Left renal cortex interstitium (tissue), 4 donors: ENCODE measurements around the gene RBP7. TPM values are rescaled to one million over a fixed set of nuclear protein-coding genes. Genes with fewer than 3 reads are reported as not detected.
"Not testable (repeated sequence)": the region's sequence is repeated elsewhere in the genome, so short reads cannot be mapped to it uniquely, and the experiment has no call there.

Experiments
- DNase-seq, 4 donors: peaks; one replicate each; pipeline ENCODE4 v3.0.0-alpha.2; 2013; ENCODE audit warnings: low read depth in 4 of 4, low spot score in 2 of 4, missing footprints in 1 of 4
- polyA plus RNA-seq, 4 donors: library from polyadenylated mRNA; unstranded; fragments of 120-200 nt; gene quantifications; one replicate each; pipeline ENCODE4 v1.2.1, GENCODE V29; 2013; ENCODE audit not compliant: insufficient read length in 4 of 4

The RBP7 gene
- polyA plus RNA-seq, 4 donors, result 19.2 to 38.9 (median 26.8) TPM

- DNase-seq, result not testable (repeated sequence)
These were observed 32.0 kb downstream of the RBP7 start for GRCh38 chr1:10028956-10029500.

DNA sequence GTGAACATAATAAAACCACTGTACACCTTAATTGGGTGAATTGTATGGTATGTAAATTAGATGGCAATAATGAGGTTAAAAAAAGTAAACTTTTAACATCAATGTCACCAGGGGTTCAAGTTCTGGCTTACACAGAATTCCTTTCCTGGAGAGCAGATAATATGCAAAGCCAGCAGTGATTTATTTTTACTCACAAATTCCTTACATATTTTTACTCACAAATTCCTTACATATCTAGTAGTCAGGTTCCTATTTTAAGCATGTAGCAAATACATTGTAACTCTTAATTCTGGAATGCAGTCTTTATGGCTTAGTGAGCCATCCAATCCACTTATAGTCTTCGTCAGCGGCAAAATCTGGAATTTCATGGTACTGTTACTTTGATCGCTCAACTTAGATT lies 34.4 kb downstream of the RBP7 start:
- DNase-seq, result no peak

- DNase-seq, result peak; percentile 88 to 98 (median 96)
These were observed 35.7 kb downstream of the RBP7 start, which contains the start of gene UBE4B for GRCh38 chr1:10032590-10033358. UBE4B (plus strand) TSS chr1:10032958; CDS start chr1:10033671, 713 bp downstream.

GRCh38 chr1:10033359-10033845 lies 36.4 kb downstream of the RBP7 start:
- no peak for DNase-seq

- DNase-seq, result no peak
These were observed 45.7 kb downstream of the RBP7 start for GRCh38 chr1:10042746-10043145.

DNA sequence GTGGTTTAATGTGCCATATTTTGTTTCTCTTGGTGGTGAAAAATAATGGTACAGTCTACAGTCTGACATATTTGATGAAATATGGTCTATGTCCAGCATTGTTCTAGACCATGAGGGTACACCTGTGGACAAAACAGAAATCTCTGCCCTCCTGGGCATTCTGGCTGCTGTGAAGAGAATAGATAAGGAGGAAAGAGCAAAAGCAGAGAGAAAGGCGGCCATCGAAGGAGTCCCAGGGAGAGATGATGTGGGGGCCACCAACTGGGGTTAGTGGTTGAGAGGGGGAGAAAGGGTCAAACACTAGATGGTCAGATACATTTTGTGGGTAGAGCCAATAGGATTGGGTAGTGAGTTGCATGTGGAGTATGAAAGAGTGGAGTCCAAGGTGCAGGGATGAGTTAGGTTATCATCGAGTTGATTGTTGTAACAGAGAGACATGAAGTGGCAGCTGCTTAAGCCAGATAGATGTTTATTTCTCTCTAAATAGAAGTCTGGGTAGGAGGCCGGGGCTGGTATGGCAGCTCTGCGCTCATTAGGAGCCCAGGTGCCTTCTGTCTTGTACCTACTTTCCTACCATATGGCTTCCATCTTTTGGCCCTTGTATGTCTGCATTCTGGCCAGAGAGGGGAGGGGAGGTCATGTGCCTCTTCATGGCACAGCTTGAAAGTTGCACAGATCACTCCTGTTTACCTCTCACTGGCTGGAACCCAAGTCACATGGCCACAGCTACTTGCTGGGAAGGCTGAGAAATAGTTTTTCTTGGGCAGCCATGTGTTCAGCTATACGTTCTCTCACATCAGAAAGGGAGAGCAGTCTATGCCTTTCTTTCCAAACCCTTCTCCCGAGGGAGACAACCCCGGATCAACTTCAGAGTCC lies 48.7 kb downstream of the RBP7 start:
- DNase-seq, result no peak

- DNase-seq, result no peak
These were observed 49.5 kb downstream of the RBP7 start for GRCh38 chr1:10046356-10047085.

GRCh38 chr1:10048601-10049000 lies 51.6 kb downstream of the RBP7 start:
- no peak for DNase-seq

- no peak for DNase-seq
These were observed 53.6 kb downstream of the RBP7 start for GRCh38 chr1:10050611-10051010.

DNA sequence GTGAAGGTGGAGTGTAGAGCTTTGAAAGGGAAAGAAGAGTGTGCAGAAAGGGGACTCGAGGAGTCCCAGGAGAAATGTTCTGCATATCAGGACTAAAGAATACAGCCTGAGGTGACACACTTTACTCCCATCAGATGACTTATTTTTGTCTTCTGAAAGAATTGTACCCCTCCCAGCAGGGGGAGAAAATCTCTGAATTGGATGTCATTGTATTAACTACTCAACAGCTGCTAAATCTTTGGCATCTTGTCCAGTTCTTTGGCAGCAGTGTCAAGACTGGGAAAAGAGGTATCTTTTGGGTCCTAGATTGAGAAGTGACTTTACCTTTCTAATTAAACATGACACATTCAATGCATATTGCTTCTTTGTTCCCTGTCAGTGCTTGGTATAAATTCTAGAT lies 54.6 kb downstream of the RBP7 start:
- no peak for DNase-seq

DNA sequence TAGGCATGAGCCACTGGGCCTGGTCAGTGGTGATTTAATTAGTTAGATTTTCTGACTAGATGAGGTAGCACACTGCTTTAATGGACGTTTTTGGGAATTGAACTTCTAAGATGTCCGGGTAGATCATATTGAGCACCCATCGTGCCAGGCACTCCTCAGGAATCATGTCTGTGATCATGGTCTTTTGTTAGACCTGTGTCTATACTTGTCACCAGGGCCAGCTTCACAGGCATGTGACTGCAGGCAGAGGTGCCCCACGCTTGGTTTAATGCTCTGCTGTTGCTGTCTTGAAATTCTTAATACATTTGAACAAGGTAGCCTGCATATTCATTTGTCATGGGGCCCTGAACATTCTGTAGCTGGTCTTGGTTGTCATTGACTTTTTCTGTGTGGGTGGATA lies 55.3 kb downstream of the RBP7 start:
- no peak for DNase-seq

- DNase-seq, result no peak
These were observed 57.4 kb downstream of the RBP7 start for GRCh38 chr1:10054465-10054864.

DNA sequence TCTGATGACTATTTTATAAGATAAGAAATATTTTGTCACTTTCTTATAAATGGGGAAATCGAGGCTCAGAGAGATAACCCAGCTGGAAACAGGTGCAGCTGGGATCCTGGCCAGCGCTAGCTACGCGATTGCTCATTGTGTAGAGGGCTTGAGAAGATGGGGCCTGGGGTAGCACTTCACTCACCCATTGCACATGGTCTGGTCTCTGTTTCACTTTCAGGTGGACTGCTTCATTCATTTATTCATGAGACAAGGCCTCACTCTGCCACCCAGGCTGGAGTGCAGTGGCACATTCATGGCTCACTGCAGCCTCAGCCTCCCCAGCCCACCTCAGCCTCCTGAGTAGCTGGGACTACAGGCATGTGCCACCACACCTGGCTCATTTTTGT lies 59.6 kb downstream of the RBP7 start:
- DNase-seq, result no peak

GRCh38 chr1:10057343-10057742 lies 60.3 kb downstream of the RBP7 start:
- DNase-seq, result no peak

DNA sequence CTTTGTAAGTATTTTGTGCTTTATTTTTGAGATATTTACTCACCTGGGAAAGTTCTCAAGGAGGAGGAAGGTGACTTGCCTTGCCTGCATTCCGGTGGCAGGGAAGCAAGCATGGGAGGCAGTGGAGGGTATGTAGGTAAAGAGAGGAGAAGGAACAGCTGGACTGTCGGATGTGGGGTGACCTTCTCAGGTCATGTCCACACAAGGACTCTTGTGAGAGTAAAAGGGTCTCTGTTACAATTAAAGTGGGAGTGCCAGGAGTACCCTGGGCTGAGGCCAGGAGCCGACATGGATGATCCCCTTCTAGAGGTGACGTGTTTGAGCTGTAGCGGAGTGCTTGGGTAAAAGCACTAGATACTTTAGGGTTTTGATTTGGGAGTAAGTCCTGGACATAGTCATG lies 60.8 kb downstream of the RBP7 start:
- peak in 1 of 4 donors; percentile 17 for DNase-seq

GRCh38 chr1:10059342-10059718 lies 62.3 kb downstream of the RBP7 start:
- no peak for DNase-seq

- no peak for DNase-seq
These were observed 63.5 kb downstream of the RBP7 start for GRCh38 chr1:10060311-10061100.

GRCh38 chr1:10061276-10061675 lies 64.2 kb downstream of the RBP7 start:
- DNase-seq, result no peak

- no peak for DNase-seq
These were observed 66.8 kb downstream of the RBP7 start for GRCh38 chr1:10063878-10064277.
